Duodenal mucosa (tissue), 2 donors: ENCODE measurements around the gene EIF4G1.
"Not testable (repeated sequence)": the region's sequence is repeated elsewhere in the genome, so short reads cannot be mapped to it uniquely, and the experiment has no call there.

Source experiments
- H3K27ac ChIP-seq: one replicate; pipeline ENCODE4 v1.7.0; 2013; ENCODE audit warnings: low read depth, low read length
- H3K27me3 ChIP-seq, 2 donors: one replicate each; pipeline ENCODE4 v1.7.0; 2013; ENCODE audit warnings: low read length in 2 of 2, control low read depth in 1 of 2; ENCODE audit not compliant: insufficient read depth in 2 of 2, control insufficient read depth in 1 of 2
- H3K36me3 ChIP-seq, 2 donors: one replicate each; pipeline ENCODE4 v1.7.0; 2013; ENCODE audit warnings: low read length in 2 of 2, control low read depth in 1 of 2; ENCODE audit not compliant: insufficient read depth in 2 of 2, control insufficient read depth in 1 of 2
- H3K4me1 ChIP-seq, 2 donors: one replicate each; pipeline ENCODE4 v1.7.0; 2013; ENCODE audit warnings: low read length in 2 of 2, control low read depth in 1 of 2; ENCODE audit not compliant: insufficient read depth in 2 of 2, control insufficient read depth in 1 of 2
- H3K4me3 ChIP-seq, 2 donors: one replicate each; pipeline ENCODE4 v1.7.0; 2013; ENCODE audit warnings: low read length in 2 of 2, low read depth in 1 of 2
- H3K9ac ChIP-seq, 2 donors: one replicate each; pipeline ENCODE4 v1.7.0; 2013; ENCODE audit warnings: low read length in 2 of 2, low read depth in 1 of 2
- H3K9me3 ChIP-seq, 2 donors: one replicate each; pipeline ENCODE4 v1.7.0; 2013; ENCODE audit warnings: low read length in 2 of 2, control low read depth in 1 of 2; ENCODE audit not compliant: control insufficient read depth in 1 of 2

Gene EIF4G1

DNA sequence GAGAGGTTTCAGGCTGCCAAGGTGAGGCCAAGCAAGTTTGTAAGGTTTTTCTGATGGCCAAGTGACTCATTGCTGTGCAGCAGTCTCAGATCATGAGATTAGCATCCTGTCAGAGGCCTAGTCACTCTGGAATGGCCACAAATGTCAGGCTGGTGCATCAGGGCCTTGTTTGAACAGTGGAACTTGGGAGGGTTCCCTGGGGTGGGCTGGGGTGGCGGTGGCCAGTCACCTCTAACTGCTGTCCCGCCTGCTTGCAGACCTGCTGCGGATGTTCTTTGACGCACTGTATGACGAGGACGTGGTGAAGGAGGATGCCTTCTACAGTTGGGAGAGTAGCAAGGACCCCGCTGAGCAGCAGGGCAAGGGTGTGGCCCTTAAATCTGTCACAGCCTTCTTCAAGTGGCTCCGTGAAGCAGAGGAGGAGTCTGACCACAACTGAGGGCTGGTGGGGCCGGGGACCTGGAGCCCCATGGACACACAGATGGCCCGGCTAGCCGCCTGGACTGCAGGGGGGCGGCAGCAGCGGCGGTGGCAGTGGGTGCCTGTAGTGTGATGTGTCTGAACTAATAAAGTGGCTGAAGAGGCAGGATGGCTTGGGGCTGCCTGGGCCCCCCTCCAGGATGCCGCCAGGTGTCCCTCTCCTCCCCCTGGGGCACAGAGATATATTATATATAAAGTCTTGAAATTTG is 20.2 kb downstream of the EIF4G1 start:
- no peak overlapping the region for H3K4me3 ChIP-seq
- peaks cover 17 to 32% of the 10 kb centered on the region in 2 donors for H3K4me1 ChIP-seq
- H3K27me3 ChIP-seq: no peaks in the 10 kb centered on the region
- H3K9ac ChIP-seq: no peak overlapping the region
- H3K9me3 ChIP-seq: no peaks in the 10 kb centered on the region
- peaks cover 42 to 57% of the 10 kb centered on the region in 2 donors for H3K36me3 ChIP-seq
- no peak overlapping the region for H3K27ac ChIP-seq

- no peaks in the 10 kb centered on the region for H3K27me3 ChIP-seq
- peak overlapping the region; percentile 80 to 86 for H3K9ac ChIP-seq
- H3K27ac ChIP-seq: peak overlapping the region; percentile 95
- peaks cover 17 to 32% of the 10 kb centered on the region in 2 donors for H3K4me1 ChIP-seq
- peaks cover 39 to 51% of the 10 kb centered on the region in 2 donors for H3K36me3 ChIP-seq
- no peaks in the 10 kb centered on the region for H3K9me3 ChIP-seq
- H3K4me3 ChIP-seq: peak overlapping the region; percentile 85 to 86
These were observed 20.9 kb downstream of the EIF4G1 start for GRCh38 chr3:184335291-184335660.

DNA sequence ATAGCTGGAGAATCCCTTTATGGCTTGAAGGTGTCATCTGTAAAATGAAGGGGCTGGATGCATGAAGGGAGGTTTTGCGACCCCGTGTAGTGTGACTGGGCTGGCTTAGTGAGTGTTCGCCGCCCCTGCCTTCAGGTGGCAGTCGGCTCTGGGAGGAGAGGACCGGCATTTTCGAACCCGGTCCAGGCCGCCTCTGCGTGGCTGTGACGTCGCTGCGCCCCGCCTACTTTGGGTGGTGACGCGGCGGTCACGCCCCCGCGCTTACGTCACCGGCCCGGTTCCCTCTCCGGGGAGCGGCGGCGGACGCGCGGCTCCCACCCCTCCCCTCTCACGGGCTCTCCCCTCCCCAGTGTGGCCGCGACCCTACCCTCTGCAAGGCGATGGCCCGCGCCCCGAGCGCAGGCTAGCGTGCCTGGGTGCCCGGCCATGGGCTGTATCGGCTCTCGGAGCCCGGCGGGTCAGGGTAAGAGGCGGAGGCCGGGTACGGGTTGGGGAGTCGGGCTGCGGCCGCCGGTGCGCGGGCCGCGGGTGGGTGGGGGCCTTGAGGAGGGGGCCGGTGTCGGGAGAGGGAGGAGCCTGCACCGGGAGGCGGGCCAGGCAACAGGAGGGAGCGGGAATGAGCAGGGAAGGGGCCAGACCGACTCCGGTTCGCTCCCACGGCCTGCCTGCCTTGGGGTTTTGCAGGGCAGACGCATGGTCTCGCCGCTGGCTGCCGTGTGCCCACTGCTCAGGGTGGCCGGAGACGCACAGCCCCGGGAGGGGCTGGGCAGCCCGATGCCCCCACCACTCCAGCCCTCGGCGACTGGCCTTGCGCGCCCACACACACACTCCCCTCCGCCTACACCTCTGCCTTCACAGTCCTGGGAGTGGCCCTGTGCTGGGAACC is 21.5 kb downstream of the EIF4G1 start:
- Histone ChIP-seq H3K27me3 (no peaks in the 10 kb centered on the region), H3K27ac (peak overlapping the region; percentile 95), H3K9ac (peak overlapping the region; percentile 80 to 86), H3K36me3 (peaks cover 38 to 46% of the 10 kb centered on the region in 2 donors), H3K9me3 (no peaks in the 10 kb centered on the region), H3K4me1 (peaks cover 18 to 32% of the 10 kb centered on the region in 2 donors), H3K4me3 (peak overlapping the region; percentile 85 to 86)

GRCh38 chr3:184336547-184337398 is 22.4 kb downstream of the EIF4G1 start:
- peak overlapping the region; percentile 95 for H3K27ac ChIP-seq
- H3K9me3 ChIP-seq: no peaks in the 10 kb centered on the region
- peaks cover 26 to 40% of the 10 kb centered on the region in 2 donors for H3K4me1 ChIP-seq
- H3K27me3 ChIP-seq: no peaks in the 10 kb centered on the region
- peaks cover 30 to 39% of the 10 kb centered on the region in 2 donors for H3K36me3 ChIP-seq
- H3K9ac ChIP-seq: peak overlapping the region; percentile 80 to 86
- peak overlapping the region; percentile 85 to 86 for H3K4me3 ChIP-seq

DNA sequence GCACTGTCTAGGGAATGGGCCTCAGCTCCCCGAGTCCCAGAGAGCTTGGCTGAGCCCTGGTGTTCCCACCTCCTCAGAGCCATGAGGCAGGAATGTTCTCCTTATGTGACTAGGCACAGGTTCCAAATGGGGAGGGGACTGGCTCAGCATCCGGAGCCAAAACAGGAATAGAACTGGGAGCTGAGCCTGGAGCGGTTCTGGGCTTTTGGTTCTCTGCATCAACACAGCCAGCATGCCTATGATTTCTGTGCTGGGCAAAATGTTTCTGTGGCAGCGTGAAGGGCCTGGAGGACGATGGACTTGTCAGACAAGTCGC is 23.0 kb downstream of the EIF4G1 start, which contains the start of gene FAM131A:
Gene FAM131A (plus strand): TSS at position 202 of the 316 bp plus-strand sequence. CDS start 31 bp downstream, at position 233.
- H3K4me1 ChIP-seq: peaks cover 28 to 43% of the 10 kb centered on the region in 2 donors
- no peaks in the 10 kb centered on the region for H3K9me3 ChIP-seq
- H3K9ac ChIP-seq: peak within 1 kb of the TSS; percentile 80 to 86
- peaks cover 24 to 36% of the 10 kb centered on the region in 2 donors for H3K36me3 ChIP-seq
- no peaks in the 10 kb centered on the region for H3K27me3 ChIP-seq
- H3K4me3 ChIP-seq: peak within 1 kb of the TSS; percentile 85 to 86
- peak within 1 kb of the TSS; percentile 95 for H3K27ac ChIP-seq

GRCh38 chr3:184337981-184338380 is 23.6 kb downstream of the EIF4G1 start:
- no peak overlapping the region for H3K27ac ChIP-seq
- no peaks in the 10 kb centered on the region for H3K27me3 ChIP-seq
- H3K4me1 ChIP-seq: peaks cover 28 to 43% of the 10 kb centered on the region in 2 donors
- H3K9me3 ChIP-seq: no peaks in the 10 kb centered on the region
- peaks cover 18 to 36% of the 10 kb centered on the region in 2 donors for H3K36me3 ChIP-seq
- no peak overlapping the region for H3K9ac ChIP-seq
- H3K4me3 ChIP-seq: no peak overlapping the region

GRCh38 chr3:184338511-184338945 is 24.1 kb downstream of the EIF4G1 start:
- peaks cover 13 to 36% of the 10 kb centered on the region in 2 donors for H3K36me3 ChIP-seq
- no peaks in the 10 kb centered on the region for H3K9me3 ChIP-seq
- H3K4me3 ChIP-seq: no peak overlapping the region
- peaks cover 28 to 43% of the 10 kb centered on the region in 2 donors for H3K4me1 ChIP-seq
- H3K27ac ChIP-seq: no peak overlapping the region
- no peaks in the 10 kb centered on the region for H3K27me3 ChIP-seq
- no peak overlapping the region for H3K9ac ChIP-seq

- Histone ChIP-seq H3K9me3 (no peaks in the 10 kb centered on the region), H3K4me1 (peaks cover 28 to 43% of the 10 kb centered on the region in 2 donors), H3K36me3 (peaks cover 8 to 33% of the 10 kb centered on the region in 2 donors), H3K9ac (no peak overlapping the region), H3K27ac (no peak overlapping the region), H3K27me3 (no peaks in the 10 kb centered on the region), H3K4me3 (no peak overlapping the region)
These were observed 24.6 kb downstream of the EIF4G1 start for GRCh38 chr3:184339001-184339400.

DNA sequence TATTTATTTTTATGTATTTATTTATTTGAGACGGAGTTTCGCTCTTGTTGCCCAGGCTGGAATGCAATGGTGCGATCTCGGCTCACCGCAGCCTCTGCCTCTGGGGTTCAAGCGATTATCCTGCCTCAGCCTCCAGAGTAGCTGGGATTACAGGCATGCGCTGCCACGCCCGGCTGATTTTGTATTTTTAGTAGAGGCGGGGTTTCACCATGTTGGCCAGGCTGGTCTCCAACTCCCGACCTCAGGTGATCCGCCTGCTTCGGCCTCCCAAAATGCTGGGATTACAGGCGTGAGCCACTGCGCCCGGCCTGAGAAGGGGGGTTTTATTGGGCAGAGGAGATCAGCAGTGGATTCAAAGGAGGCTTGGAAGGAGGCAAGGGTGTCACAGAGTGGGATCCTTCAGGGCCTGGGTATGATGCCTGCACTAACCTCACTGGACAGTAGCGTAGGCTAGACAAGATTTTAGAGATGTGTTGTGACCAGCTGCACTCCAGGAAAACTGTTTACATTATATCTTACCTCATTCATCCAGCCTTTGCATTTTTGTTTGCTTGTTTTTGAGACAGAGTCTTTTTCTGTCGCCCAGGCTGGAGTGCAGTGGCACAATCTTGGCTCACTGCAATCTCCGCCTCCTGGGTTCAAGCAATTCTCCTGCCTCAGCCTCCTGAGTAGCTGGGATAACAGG is 25.2 kb downstream of the EIF4G1 start:
- H3K9ac ChIP-seq, H3K9me3 ChIP-seq, H3K27me3 ChIP-seq, H3K27ac ChIP-seq, H3K4me3 ChIP-seq: not testable (repeated sequence)
- Histone ChIP-seq H3K36me3 (peaks cover 2 to 31% of the 10 kb centered on the region in 2 donors), H3K4me1 (peaks cover 28 to 43% of the 10 kb centered on the region in 2 donors)
